OCI-M2 (cell line): ENCODE results near the gene STUM.
"Not testable (repeated sequence)": the region's sequence is repeated elsewhere in the genome, so short reads cannot be mapped to it uniquely, and the experiment has no call there.

ENCODE experiments used
- DNase-seq: peaks from one replicate; lab custom pipeline; 2025; ENCODE audit not compliant: unreplicated experiment; lab: John Stamatoyannopoulos, UW

The STUM gene, protein sequence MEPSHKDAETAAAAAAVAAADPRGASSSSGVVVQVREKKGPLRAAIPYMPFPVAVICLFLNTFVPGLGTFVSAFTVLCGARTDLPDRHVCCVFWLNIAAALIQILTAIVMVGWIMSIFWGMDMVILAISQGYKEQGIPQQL

DNA sequence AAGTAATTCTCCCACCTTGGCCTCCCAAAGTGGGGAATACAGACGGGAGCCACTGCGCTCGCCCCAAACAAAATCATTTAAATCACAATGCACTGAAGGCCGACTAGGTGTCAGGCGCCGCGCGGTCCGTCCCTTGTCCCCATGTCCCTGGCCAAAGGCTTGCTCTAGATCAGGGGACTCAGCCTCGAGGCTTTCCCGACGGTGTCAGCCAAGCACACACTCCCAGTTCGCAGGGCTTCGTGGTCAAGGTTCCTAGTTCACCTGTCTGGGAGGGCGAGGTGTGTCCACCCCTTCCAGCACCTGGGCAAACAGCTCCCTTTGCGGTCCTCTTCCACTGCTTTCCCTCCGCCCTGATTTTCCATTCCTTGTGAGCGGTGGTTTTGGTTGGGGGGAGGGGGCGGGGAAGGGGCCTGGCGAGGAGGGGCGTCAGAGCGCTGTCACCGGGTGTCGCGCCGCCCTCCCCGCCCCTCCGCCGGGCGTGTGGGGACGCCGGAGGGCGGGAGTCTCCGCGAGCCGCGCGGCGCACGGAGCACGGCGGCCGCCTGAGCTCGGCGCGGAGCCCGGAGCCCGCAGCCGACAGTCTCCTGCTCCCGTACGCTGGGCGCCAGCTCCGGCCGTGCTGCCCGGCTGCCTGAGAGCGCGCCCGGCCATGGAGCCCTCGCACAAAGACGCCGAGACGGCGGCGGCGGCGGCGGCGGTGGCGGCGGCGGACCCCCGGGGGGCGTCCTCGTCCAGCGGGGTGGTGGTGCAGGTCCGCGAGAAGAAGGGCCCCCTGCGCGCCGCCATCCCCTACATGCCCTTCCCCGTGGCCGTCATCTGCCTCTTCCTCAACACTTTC lies at the start of gene STUM:
Gene STUM, plus strand, starts transcription at position 509 of the 838 bp plus-strand sequence. Its CDS starts 141 bp downstream, at position 650.
- no peak for DNase-seq

GRCh38 chr1:226499699-226500098 lies 48.9 kb upstream of the STUM start:
- not testable (repeated sequence) for DNase-seq

DNA sequence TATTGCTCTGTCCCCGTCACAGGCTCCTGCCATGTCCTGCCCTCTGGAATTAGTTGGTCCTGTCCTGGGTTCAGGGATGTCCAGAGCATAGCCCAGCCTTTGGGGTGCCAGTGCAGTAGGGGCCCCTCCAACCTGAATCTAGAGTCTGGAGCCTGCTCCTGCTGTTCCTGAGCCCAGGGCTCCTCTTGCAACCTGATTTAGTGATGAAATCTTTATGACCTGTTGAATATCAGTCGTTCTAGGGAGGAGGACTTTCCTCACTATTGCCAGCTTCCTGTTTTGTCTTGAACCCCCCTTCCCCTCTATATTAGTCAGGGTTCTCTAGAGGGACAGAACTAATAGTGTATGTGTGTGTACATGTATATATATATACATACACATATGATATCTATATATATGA lies 42.5 kb upstream of the STUM start:
- no peak for DNase-seq

DNA sequence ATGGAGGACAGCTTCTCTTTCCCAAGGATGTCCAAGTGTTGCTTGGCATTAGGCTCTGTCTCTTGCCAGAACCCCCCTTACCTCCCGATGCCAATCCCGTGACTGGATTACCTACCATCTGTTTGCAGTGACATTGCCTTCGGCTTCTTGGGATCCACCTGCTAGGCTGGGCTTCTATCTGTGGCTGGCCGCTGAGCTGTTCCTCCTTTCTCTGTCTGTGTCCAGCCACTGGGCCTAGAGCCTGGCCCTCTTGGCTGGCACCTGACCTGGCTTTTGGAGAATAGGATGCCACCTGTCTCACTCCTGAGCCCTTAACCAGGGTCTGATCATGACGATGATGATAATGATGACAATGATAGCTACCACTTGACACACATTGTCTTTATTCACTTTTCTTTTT lies 41.6 kb upstream of the STUM start:
- no peak for DNase-seq

GRCh38 chr1:226510453-226510852 lies 38.1 kb upstream of the STUM start:
- no peak for DNase-seq

- DNase-seq = no peak
Measured at GRCh38 chr1:226511296-226511695, 37.3 kb upstream of the STUM start.

DNA sequence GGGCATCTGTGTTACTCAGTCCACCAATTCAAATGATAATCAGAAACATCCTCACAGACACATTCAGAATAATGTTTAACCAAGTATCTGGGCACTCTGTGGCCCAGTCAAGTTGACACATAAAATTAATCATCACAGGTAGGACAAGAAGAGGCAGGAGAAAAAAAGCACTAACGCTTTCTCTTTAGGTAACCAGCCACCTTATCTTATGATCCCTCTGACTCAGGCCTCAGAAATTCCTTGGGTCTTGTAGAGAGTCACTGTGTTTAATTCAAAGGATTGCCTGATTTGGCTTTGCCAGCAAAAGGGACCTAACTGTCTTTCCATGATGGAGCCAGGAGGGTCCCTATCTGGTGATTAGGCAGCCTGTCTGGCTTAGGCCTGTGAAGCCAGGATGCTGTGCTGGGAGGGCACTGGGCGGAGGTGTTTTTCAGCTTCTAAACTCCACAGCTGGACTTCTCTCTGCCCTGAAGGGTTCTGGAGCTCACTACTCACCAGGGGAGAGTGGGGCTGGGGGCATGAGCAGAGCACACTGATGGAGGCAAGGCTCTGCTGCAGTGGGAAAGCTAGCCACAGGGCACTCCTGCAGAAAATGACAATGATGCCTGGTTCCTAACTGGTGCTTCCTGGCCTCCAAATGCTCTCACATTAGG lies 36.4 kb upstream of the STUM start:
- DNase-seq = no peak

- no peak for DNase-seq
Measured at GRCh38 chr1:226518375-226518774, 30.2 kb upstream of the STUM start.

- DNase-seq = no peak
Measured at GRCh38 chr1:226519135-226519534, 29.4 kb upstream of the STUM start.

DNA sequence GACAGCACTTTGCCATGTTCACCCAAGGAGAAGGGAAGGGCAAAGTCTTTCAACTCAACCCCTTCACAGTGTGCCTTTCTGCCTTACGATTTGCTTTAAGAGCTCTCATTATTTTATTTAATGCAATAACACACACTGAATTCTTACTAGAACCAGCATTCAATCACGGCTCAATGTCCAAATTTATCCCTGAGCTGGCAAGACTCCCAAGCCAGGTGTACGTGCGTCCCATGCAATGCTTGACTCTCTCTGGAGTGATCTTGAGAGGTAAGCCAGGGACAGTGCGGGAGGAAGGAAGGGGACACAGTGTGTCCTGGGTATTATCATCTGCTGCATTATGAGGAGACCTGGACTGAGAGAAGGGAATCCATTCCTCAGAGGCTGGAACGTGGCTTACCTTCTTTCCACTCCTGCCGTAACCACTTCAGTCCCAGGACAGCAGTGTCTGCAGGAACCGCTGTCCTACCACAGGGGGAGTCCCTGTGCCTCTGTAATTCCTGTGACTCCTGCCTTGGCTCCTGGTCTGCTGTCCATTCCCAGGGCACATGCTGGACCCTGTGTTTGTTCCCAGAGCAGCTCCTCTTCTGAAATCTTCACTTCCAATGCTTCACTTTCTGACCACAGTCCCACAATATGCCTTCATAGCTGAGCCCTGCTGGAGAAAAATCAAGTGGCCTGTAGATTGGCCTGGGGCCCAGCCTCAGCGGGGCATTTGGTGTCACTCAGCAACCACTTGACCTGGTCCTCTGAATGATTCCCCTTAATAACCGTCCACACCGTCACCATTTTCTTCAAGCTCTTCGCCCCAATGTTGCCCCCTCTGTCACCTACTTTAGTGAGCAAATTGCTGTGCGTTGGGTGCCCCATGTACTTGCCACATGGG lies 28.6 kb upstream of the STUM start:
- DNase-seq = no peak

- no peak for DNase-seq
Measured at GRCh38 chr1:226520640-226521355, 27.8 kb upstream of the STUM start.

- DNase-seq = no peak
Measured at GRCh38 chr1:226523646-226524406, 24.7 kb upstream of the STUM start.

DNA sequence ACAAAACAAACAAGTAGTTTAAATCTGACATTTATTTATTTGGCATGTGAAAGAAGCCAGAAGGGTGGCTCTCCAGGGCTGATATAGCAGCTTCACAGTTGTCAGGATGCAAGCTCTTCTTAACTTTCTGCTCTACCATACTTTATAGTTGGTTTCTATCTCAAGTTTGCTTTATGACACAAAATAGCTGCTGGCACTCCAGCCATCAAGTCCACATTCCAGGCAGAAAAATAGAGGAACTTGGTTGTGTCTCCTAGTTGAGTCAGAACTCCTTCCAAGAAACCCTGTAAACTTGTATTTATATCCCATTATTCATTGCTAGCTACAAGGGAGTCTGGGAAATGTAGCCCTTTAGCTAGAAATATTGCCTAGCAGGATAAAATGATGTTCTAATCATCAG lies 24.0 kb upstream of the STUM start:
- DNase-seq = no peak

GRCh38 chr1:226525750-226526149 lies 22.8 kb upstream of the STUM start:
- no peak for DNase-seq

GRCh38 chr1:226526801-226527595 lies 21.6 kb upstream of the STUM start:
- DNase-seq = no peak

DNA sequence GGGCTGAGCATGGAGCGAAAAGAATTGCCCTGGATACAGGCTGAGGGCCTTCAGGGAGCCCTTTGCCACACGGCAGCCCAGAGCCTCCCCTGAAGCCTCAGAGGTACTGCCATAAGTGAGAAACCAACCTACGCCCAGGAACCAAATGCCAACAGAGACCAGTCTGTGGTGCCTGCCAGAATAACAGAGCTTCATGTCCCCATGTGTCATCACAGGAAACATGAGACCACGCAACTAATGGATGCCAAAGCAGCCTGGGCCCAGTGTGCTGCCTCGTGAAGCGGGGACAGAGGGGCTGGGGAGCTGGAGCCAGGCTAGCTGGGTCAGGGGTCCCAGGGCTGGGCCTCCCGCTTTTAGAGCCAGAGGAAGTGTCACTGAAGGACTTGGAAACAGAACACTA lies 18.7 kb upstream of the STUM start:
- DNase-seq = no peak

- no peak for DNase-seq
Measured at GRCh38 chr1:226530591-226530990, 18.0 kb upstream of the STUM start.

DNA sequence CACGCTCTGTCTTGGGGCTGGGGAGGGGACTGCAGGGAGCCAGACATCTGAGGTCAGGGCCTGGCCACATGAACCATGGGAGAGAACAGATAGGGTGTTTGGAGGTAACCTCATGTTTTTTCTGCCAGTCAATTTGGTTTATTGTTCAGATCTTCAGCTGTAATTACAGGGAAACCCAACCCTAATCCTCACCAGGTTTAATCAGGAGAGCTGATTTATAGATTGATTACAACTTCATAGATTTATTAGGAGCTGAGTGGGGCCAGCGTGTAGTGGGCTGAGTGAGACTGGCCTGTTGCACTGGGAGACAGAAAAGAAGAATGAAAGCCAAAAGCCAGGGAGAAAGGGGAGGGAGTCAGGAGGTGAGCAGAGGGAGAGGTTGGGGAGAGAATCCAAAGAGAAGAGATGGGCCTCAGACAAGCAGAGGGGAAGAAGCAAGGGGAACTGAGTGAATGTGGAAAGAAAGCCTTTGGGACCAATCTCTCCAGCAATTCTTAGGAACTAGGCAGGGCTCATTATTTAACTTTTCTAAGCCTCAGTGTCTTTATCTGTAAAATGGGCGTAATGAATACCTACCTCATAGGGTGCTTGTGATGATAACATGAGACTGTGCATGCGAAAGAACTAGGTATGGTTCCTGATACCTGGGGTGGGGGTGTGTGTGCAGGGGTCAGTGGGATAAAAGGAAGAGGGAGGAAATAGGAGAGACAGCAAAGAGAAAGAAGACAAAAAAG lies 17.0 kb upstream of the STUM start:
- no peak for DNase-seq
